ACHN (cell line): ENCODE data around the gene VWDE.
A peak's percentile ranks its signal among the peaks of the same experiment; 100 is the strongest.

Experiments
- DNase-seq: peaks from one replicate; pipeline ENCODE4 v3.0.0-alpha.2; 2015
- in situ Hi-C: cut with HindIII; loops from 2 replicates; pipeline ENCODE4 v1.10.0; 2017; ENCODE audit warnings: low sequenced_read_pairs, low pct_ligation_motif_present, low pct_unique_long_range_greater_than_20kb

VWDE gene

DNA sequence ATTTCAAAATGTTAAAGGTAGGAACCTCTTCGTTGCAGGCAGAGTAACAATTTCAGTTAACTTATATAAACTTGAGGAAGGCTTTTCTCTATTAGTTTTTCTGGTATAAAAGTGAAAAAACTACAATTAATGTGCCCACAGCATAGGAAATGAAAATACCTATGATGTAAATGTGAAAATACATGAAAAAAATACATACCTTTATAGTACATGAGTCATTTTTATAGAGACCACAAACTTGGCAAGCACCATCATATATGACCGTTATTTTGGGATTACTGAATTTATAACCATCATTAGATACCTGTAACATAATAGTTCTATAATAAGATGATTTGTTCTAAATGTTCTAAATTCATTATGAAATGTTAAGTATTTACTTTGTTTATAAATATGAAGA lies 42.7 kb downstream of the VWDE start:
- in situ Hi-C loops: no loop called here
- no peak for DNase-seq

DNA sequence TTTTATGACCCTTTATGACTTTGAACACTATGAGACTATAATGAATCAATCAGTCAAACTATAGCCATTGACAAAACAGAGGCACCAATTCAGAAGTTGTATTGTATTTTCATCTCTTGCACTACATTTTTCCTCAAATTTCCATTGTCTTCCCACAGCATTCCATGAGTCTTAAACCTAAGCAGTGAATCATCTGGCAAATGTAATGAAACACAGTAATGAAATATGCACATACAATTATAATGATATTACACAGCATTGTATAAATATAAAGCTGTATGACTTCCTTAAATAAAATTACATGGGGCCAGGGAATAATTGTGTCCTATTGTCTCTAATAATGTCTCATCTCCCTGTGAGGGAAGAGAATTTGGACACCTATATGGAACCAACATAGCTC lies 45.0 kb downstream of the VWDE start:
- in situ Hi-C loops: no loop called here
- DNase-seq: no peak

DNA sequence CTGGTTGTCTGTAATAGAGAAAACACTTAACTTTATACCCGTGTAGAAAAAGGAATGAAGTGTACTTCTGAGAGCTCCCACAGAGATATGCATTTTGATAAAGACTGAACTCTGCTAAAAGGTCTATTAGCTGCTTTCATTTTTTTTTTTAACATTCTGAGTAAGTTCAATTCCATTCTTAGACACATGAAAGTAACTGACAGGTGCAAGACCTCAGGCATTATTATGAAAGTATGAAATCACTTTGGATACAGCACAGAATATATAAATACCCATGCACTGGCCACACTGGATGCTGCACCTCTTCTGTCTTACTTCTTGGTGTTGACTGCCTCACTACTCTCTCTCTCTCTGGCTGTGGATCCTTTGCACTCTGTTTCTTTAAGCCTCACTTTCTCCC lies 46.2 kb downstream of the VWDE start:
- no peak for DNase-seq
- in situ Hi-C loops: no loop called here

DNA sequence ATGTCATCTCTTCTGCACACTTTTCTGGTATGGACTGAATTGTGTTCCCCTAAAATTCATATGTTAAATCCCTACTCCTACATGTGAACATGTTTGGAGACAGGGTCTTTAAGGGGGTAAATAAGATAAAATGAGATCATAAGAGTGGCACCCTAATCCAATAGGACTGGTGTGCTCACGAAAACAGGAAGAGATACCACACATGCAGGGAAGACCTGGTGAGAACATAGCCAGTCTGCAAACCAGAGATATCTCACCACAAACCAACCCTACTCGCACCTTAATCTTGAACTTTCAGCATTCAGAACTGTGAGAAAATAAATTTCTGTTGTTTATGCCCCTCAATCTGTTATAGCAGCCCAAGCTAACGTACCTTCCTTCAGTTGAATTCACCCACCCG lies 51.8 kb downstream of the VWDE start:
- DNase-seq: no peak
- in situ Hi-C loops: no loop called here

DNA sequence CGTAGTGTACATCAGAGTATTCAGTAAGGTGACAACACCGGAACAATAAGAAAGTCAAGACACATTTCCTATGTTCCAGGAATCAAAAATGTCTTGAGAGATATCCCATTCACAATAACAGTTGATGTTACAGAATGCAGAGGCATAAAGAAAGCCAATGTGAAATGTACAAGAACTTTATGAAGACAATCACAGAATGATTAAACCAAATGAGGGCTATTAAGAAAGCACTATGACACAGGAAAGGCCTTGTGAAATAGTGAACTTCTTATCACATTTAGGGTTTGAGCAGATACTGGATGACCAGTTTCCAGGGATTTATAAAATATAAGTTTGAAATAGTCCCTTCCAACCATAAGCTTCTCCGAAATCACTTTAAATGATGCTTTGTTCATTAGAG lies 52.7 kb downstream of the VWDE start:
- DNase-seq: no peak
- in situ Hi-C loops: no loop called here

DNA sequence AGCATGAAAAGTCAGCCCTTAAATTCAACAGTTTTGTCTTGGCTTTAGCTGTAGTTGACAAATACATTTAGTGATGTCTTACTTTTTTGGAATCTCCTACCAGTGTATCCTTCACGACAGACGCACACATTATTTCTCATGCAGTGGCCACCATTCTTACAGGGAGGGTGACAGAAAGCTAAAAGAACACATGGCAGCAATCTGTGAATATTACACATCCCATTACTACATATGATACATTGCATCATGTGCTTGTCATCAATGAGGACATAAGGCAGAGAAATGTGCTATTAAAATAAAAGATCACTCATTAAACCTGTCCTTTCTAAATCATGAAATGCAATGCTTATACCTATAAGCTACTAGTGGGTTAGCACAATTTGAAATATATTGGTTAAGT lies 66.6 kb downstream of the VWDE start:
- DNase-seq: no peak
- in situ Hi-C loops: no loop called here

DNA sequence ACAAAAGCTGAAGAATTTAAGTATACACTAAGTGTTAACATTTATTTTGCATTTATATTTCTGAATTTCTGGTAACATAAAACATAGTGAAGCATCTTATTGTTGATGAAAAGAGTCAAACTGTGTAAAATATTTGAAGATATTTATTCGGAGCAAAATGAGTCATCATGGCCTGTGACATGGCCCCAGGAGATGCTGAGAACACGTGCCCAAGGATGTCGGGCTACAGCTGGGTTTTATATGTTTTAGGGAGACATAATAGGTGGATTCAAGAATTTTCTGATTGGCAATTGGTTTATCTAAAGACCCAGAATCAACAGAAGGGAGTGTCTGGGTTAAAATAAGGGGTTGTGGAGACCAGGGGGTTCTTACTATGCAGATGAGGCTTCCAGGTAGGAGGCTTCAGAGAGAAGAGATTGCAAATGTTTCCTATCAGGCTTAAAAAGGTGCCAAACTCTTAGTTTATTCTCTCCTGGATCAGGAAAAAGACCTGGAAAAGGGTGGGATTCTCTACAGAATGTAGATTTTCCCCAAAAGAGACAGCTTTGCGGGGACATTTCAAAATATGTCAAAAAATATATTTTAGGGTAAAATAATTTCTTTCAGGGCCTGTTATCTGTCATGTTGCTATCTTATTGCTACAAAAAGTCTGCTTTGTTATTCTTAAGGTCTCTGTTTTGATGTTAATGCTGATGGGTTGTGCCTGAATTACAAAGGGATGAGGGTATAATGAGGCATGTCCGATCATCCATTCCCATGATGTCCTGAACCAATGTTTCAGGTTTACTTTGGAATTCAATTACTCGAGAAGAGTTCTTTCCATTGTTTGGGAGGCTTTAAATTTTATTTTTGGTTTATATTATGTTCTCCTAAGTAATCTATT lies 74.5 kb downstream of the VWDE start:
- no peak for DNase-seq
- in situ Hi-C loops: no loop called here

DNA sequence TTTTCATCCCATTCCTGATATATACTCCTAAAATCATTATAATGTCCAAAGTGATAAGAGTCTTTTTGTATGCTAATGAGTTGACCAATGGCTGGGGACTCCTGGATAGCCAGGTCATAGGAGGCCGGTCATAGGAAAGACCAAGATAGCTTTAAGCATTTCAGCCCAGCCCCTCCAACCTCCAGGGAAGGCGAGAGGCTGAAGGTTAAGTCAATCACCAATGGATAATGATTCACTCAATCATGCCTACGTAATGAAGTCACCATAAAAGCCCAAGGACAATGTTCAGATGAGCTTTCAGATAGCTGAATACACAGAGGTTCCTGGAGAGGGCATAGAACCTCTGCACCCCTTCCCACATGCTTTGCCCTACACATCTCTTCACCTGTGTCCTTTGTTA lies 75.7 kb downstream of the VWDE start:
- in situ Hi-C loops: no loop called here

DNA sequence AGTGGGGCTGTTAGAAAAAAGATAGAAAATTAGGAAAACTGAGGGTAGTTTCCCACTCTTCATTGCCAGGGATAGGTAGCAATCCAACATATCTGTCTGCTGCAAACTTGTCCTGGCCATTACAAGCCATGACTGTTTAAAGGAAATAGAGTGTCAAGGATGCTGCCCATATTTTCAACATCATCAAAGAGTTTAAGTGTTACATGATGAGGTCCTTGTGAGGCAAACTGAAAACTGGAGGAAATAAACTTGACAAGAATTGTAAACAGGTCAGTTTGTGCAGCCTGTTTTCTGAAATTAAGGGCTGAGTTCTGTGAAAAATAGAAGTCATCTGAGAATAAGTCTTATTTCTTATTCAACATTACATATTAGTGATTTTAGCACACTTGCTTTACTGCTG lies 78.0 kb downstream of the VWDE start:
- DNase-seq: no peak
- in situ Hi-C loops: no loop called here

More for the DNA sequence above, 75.7 kb downstream of the VWDE start:
- no peak for DNase-seq

DNA sequence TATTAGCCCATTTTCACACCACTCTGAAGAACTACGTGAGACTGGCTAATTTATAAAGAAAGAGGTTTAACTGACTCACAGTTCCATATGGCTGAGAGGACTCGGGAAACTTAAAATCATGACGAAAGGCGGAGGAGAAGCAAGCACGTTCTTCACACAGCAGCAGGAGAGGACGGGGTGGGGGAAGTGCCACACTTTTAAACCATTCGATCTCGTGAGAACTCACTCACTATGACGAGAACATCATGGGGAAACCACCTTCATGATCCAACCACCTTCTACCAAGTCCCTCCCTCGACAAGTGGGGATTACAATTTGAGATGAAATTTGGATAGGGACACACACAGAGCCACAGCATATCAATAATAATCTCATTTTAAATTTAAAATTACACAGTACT lies 80.2 kb downstream of the VWDE start:
- in situ Hi-C loops: no loop called here
- DNase-seq: no peak

DNA sequence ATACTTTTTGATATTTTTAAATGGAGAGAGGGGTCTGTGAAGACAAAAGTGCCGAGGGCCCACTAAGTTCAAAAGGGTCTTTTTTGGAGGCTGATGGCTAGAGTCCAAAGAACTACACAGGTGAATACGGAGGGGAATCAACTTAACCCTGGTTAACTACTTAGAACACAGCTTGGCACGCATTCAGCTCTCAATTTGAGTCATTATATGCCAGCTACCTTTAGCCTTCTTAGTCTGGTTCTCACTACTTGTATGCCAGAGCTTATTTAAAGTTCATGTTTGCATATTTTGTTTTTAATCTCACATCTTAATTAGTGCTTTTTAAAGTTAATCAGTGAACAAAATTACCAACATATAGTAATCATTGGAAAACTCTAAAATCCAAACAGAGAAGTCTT lies 80.8 kb downstream of the VWDE start:
- no peak for DNase-seq
- in situ Hi-C loops: no loop called here

DNA sequence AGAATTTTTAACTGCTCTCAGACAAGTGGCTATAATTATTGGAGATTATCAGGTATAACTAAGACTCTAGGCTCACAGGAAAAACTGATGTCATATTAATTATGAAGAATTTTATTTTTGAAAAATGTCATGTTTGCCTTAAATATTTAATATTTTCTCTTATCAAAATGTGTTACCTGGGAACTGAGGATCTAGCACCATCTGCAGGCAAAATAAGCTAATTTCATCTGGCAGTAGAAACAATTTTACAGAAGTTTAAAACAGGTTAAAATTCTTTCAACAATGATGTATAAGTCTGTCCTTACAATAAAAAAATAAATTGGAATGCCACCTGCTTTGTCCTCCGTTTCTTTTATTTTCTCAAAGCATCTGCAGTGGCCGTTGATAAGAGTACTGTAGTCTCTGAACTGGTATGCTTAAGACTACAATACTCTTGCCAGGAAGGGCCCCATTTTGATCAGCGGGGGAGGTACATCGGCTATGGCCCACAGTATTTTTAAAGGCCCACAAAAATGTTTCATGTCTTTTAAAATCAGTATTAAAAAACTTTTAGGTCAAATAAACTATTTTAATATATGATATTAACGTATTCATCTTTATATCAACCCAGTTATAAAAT lies 81.3 kb downstream of the VWDE start:
- in situ Hi-C loops: no loop called here
- DNase-seq: peak; percentile 40

DNA sequence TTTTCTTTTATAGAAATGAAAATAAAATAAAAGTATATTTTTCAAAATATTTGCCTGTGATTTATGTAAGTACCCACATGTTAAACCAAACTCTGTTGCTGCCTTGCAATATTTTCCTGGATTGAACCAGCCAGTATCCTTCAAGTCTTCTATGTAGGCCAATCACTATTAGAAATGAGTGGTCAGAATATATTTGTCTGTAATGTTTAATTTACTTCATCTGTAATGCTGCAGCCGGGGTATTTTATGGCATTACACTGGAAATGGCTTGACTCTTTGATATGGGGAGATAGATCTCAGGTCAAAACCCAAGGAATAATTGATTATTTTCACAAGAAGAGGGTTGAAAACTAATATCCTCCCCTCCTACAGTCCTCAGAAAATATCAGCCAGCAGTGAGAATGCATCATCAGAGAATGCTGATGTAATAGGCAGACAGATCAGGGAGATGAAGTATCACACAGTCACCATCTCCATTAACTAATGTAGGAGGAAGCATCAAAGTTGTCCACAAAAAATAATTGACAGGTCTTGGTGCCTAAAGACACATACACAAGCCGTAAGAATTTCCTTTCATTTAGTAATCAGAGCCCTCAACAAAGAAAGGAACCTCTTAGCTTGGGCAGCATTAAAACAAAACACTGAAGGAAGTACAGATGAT lies 82.5 kb downstream of the VWDE start:
- in situ Hi-C loops: no loop called here
- no peak for DNase-seq

DNA sequence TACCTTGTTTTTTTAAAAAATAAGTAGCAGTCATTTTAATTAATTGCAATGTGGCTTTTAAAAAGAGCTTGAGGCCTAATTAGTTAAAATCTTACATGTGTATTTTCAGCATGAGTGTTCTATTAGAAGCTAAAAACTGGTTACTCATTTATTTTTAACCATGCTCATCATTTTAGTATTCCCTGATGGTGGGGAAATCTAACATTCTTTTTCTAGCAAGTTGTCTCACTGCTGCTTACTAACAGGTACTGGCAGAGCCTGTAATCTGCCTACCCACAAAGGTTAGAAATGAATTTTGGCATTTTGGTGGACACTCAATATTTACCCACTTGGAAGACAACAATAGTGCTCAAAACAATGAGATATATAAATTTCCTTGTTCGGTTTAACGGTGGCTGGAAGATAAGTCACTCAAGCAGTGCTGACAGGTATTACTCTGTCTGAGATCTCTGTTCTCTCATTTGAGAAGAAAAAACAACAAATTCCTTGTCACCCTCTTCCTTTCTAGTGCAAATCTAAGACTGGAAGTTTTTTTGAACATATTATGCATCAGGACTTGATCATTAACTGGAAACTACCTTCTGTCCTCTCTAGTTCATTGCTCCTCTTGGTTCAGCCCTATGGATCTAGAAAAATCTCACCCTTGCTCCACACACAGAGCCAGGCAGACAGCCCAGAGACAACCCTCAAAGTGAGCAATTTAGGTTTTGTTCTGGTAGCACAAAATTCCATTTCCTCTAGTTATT lies 83.3 kb downstream of the VWDE start:
- in situ Hi-C loops: no loop called here
- no peak for DNase-seq

DNA sequence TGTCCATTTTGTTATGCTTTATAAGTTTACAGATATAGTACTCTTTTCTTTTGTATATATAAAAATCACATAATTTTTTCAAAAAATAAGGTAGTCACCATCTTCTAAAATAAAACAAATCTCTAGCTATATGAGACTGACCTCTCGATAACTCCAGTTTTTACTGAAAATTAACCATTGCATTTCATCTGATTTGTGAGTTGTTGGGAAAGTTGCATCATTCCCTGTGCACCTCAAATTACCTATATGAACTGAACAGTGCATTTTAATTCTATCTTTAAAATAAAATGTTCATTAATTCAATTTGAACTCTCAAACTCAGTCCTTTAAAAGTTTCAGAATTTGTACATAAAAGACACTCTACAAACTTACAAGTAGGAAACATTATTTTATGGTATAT lies 86.0 kb downstream of the VWDE start:
- no peak for DNase-seq
- in situ Hi-C loops: no loop called here

DNA sequence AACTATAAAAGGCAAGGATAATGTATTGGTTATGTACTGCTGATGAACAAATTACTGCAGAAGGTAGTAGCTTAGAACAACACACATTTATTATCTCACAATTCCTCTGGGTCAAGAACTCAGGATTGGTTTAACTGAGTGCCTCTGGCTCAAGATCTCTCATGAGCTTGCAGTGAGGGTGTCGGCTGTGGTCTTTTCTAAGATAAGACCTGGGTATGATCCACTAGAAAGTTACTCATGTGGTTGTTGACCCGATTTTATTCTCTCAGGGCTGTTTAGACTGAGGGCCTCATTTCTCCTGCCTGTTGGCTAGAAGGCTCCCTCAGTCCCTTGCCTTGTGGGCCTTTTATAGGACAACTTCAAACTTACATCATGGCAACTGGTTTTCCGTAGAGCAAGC lies 86.7 kb downstream of the VWDE start:
- in situ Hi-C loops: no loop called here
- no peak for DNase-seq

DNA sequence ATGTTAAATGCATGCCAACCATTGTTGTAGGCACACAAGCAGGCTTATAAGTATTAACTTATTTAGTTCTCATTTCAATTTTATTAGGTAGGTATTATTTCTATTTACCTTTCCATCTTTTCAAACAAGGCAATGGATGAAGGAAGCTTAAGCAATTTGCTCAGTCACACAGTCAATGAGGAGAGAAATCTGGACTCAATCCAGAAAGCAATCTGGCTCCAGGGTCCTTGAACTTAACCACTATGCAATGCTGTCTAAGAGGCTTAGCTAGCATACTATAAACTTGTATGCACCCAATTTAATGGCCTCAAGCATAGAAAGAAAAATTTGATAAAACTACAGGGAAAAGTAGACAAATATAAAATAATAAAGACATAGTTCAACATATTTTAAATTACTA lies 88.6 kb downstream of the VWDE start:
- in situ Hi-C loops: no loop called here

DNA sequence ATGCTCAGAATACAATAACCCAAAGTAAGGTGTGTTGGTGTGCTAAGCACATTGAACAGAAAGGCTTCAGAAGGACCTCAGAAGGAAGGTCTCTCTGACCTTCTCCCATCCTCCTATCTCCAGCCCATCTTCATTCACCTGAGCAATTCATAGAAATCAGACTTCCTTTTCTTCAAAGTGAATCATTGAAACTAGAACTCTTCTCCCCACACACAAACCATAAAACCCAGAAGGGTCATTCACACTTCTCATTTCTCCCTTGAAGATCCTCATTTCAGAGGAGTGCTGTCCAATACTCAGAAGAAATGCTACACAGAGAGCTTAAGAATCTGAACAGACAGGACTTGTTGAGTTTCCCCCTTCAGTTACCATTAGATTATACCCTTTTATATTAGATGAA lies 89.5 kb downstream of the VWDE start:
- DNase-seq: no peak
- in situ Hi-C loops: no loop called here

More for the DNA sequence above, 88.6 kb downstream of the VWDE start:
- no peak for DNase-seq

DNA sequence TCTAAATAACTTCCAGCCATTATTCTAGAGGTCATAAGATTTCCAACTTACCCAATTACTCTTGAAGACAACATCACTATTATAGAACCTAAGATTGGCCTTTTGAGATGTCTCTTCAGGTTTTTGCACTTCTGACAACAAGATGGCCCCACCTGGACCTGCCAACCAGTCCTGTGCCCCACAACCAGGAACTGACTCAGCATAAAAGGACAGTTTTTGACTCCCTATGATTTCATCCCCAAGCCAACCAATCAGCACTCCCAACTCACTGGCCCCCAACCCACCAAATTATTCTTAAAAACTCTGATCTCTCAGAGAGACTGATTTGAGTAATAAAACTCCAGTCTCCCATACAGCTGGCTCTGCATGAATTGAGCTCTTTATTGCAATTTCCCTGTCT lies 98.2 kb downstream of the VWDE start:
- in situ Hi-C loops: no loop called here
- no peak for DNase-seq
